H1 (cell line): ENCODE data around the gene KLF6. TPM values are rescaled to one million over a fixed set of nuclear protein-coding genes. Genes with fewer than 3 reads are reported as not detected.

Experiments
- CTCF ChIA-PET: fragments of 300-600 bp; sonication (Branson Sonifier 250); formaldehyde crosslinking; loops from one replicate; lab custom pipeline; 2021; ENCODE audit not compliant: partially characterized antibody; lab: Charles Lee
- POLR2A ChIA-PET: fragments of 300-600 bp; sonication (Branson Sonifier 250); formaldehyde crosslinking; loops from one replicate; lab custom pipeline; 2021; ENCODE audit warnings: inconsistent platforms; ENCODE audit not compliant: partially characterized antibody; lab: Charles Lee
- DNase-seq, 2 experiments: peaks; one replicate each; pipeline versions ENCODE4 v3.0.0 to v3.0.0-alpha.2; 2010 to 2022; ENCODE audit warnings: low spot score in 2 of 2, low read depth in 1 of 2, mixed read lengths in 1 of 2
- FAIRE-seq: peaks from 2 replicates; lab custom pipeline; 2011; peaks lifted over from hg19 to GRCh38; lab: Jason Lieb, UNC
- H2AFZ ChIP-seq: 2 replicates; pipeline ENCODE4 v1.8.1; 2012; ENCODE audit warnings: low read length, inconsistent platforms
- H2AK5ac ChIP-seq: 2 replicates; pipeline ENCODE4 v1.6.1; 2013; ENCODE audit warnings: low read depth, low read length
- H2BK120ac ChIP-seq: replicated peaks from 2 replicates; pipeline ENCODE3; 2013; ENCODE audit warnings: low read depth, low read length, inconsistent platforms
- H2BK12ac ChIP-seq: 2 replicates; pipeline ENCODE4 v1.6.1; 2013; ENCODE audit warnings: low read depth, low read length
- H2BK15ac ChIP-seq: 2 replicates; pipeline ENCODE4 v1.6.1; 2013; ENCODE audit warnings: low read length
- H2BK20ac ChIP-seq: 2 replicates; pipeline ENCODE4 v1.6.1; 2013; ENCODE audit warnings: low read length
- H2BK5ac ChIP-seq: 2 replicates; pipeline ENCODE4 v1.6.1; 2013; ENCODE audit warnings: low read depth, low read length
- H3K14ac ChIP-seq: 2 replicates; pipeline ENCODE4 v1.6.1; 2013; ENCODE audit warnings: inconsistent platforms; ENCODE audit not compliant: insufficient read length
- H3K18ac ChIP-seq: 2 replicates; pipeline ENCODE4 v1.6.1; 2013; ENCODE audit warnings: low read length; ENCODE audit errors: extremely low read depth
- H3K23ac ChIP-seq: 2 replicates; pipeline ENCODE4 v1.6.1; 2013; ENCODE audit warnings: inconsistent platforms; ENCODE audit not compliant: insufficient read length
- H3K23me2 ChIP-seq: 2 replicates; pipeline ENCODE4 v1.6.1; 2013; ENCODE audit warnings: low read depth, low read length
- H3K27ac ChIP-seq: 2 replicates; pipeline ENCODE4 v1.6.1; 2011; ENCODE audit warnings: low read depth, low read length, inconsistent platforms
- H3K27me3 ChIP-seq, 4 experiments: replicated peaks in 1 of 4; 1 replicate in 1 of 4; 2 replicates in 3 of 4; pipeline versions ENCODE4 v1.6.1 to v1.8.1; 2011 to 2013; ENCODE audit warnings: low read length in 3 of 4, mild to moderate bottlenecking in 3 of 4, inconsistent platforms in 2 of 4, mixed read lengths in 2 of 4, moderate library complexity in 1 of 4; ENCODE audit not compliant: control insufficient read depth in 3 of 4, insufficient read depth in 3 of 4; ENCODE audit errors: extremely low read depth in 1 of 4
- H3K36me3 ChIP-seq, 4 experiments: 2 replicates each; pipeline versions ENCODE4 v1.6.1 to v1.8.1; 2011 to 2013; ENCODE audit warnings: mild to moderate bottlenecking in 4 of 4, low read length in 3 of 4, moderate library complexity in 2 of 4, control low read depth in 1 of 4, inconsistent platforms in 1 of 4; ENCODE audit not compliant: insufficient read depth in 4 of 4, control insufficient read depth in 2 of 4
- H3K4ac ChIP-seq: replicated peaks from 2 replicates; pipeline ENCODE3; 2013; ENCODE audit warnings: low read length, low read depth, mixed read lengths, inconsistent platforms; ENCODE audit not compliant: insufficient read length
- H3K4me1 ChIP-seq, 4 experiments: replicated peaks in 1 of 4; 1 replicate in 1 of 4; 2 replicates in 3 of 4; pipeline versions ENCODE4 v1.6.1 to v1.8.1; 2011 to 2013; ENCODE audit warnings: low read length in 3 of 4, inconsistent platforms in 2 of 4, mixed read lengths in 1 of 4; ENCODE audit not compliant: insufficient read depth in 4 of 4, control insufficient read depth in 3 of 4
- H3K4me2 ChIP-seq, 2 experiments: 2 replicates each; pipeline versions ENCODE4 v1.6.1 to v1.8.1; 2011 to 2013; ENCODE audit warnings: low read depth in 2 of 2, low read length in 2 of 2, control low read depth in 1 of 2, inconsistent platforms in 1 of 2, mild to moderate bottlenecking in 1 of 2; ENCODE audit not compliant: insufficient read depth in 1 of 2
- H3K4me3 ChIP-seq, 4 experiments: fragments of 200-600, 300-600 bp in 1 of 4; sonication (generic), shearing (Covaris generic), sonication (Bioruptor Twin) in 1 of 4; 2 replicates each; pipeline versions ENCODE4 v1.5.1 to v1.8.1; 2011 to 2016; ENCODE audit warnings: low read length in 4 of 4, low read depth in 3 of 4, control low read depth in 2 of 4, inconsistent platforms in 2 of 4, mild to moderate bottlenecking in 2 of 4, mixed read lengths in 1 of 4, moderate library complexity in 1 of 4; ENCODE audit not compliant: insufficient read depth in 2 of 4; ENCODE audit errors: extremely low read depth in 1 of 4
- H3K56ac ChIP-seq: replicated peaks from 2 replicates; pipeline ENCODE3; 2013; ENCODE audit warnings: low read depth, mild to moderate bottlenecking, mixed read lengths, low read length, inconsistent platforms; ENCODE audit not compliant: insufficient read length
- H3K79me1 ChIP-seq: 2 replicates; pipeline ENCODE4 v1.6.1; 2013; ENCODE audit warnings: low read depth, low read length, control low read depth
- H3K79me2 ChIP-seq, 2 experiments: 2 replicates each; pipeline versions ENCODE4 v1.6.1 to v1.8.1; 2012 to 2013; ENCODE audit warnings: low read length in 2 of 2, mild to moderate bottlenecking in 2 of 2, inconsistent platforms in 1 of 2; ENCODE audit not compliant: insufficient read depth in 2 of 2, control insufficient read depth in 1 of 2
- H3K9ac ChIP-seq, 4 experiments: replicated peaks in 1 of 4; 1 replicate in 1 of 4; 2 replicates in 3 of 4; pipeline versions ENCODE4 v1.6.1 to v1.8.1; 2011 to 2013; ENCODE audit warnings: low read depth in 3 of 4, low read length in 3 of 4, control low read depth in 2 of 4, mild to moderate bottlenecking in 2 of 4, moderate library complexity in 2 of 4, inconsistent platforms in 1 of 4; ENCODE audit errors: extremely low read depth in 1 of 4
- H3K9me3 ChIP-seq, 2 experiments: 2 replicates each; pipeline versions ENCODE4 v1.6.1 to v1.8.1; 2012 to 2013; ENCODE audit warnings: mild to moderate bottlenecking in 2 of 2, moderate library complexity in 2 of 2, control low read depth in 1 of 2, inconsistent platforms in 1 of 2, low read depth in 1 of 2, low read length in 1 of 2, mixed read lengths in 1 of 2; ENCODE audit not compliant: insufficient read depth in 2 of 2
- H4K20me1 ChIP-seq, 2 experiments: replicated peaks in 1 of 2; 2 replicates each; pipeline versions ENCODE3 to v1.8.1; 2011 to 2013; ENCODE audit warnings: inconsistent platforms in 2 of 2, low read length in 2 of 2, mild to moderate bottlenecking in 1 of 2; ENCODE audit not compliant: insufficient read depth in 2 of 2, control insufficient read depth in 1 of 2
- H4K5ac ChIP-seq: 2 replicates; pipeline ENCODE4 v1.6.1; 2013; ENCODE audit warnings: low read length, low read depth, mixed read lengths, inconsistent platforms; ENCODE audit not compliant: insufficient read length
- H4K8ac ChIP-seq: 2 replicates; pipeline ENCODE4 v1.8.0; 2013; ENCODE audit warnings: mild to moderate bottlenecking, moderate library complexity, low read length, inconsistent platforms; ENCODE audit not compliant: insufficient read depth; ENCODE audit errors: extremely low read depth
- H4K91ac ChIP-seq: replicated peaks from 2 replicates; pipeline ENCODE3; 2013; ENCODE audit warnings: low read length, mixed read lengths, inconsistent platforms; ENCODE audit not compliant: insufficient read length
- CREB1 ChIP-seq: IDR thresholded peaks from 2 replicates; pipeline ENCODE4 v1.6.1; 2012; ENCODE audit warnings: inconsistent platforms
- EGR1 ChIP-seq: IDR thresholded peaks from 2 replicates; pipeline ENCODE4 v1.6.1; 2011; ENCODE audit warnings: low read depth, low read length, borderline replicate concordance
- GTF2F1 ChIP-seq: IDR thresholded peaks from 2 replicates; pipeline ENCODE4 v1.6.1; 2012; ENCODE audit warnings: low read depth, low read length, improper control_type of control experiment, borderline replicate concordance
- JUN ChIP-seq: IDR thresholded peaks from 2 replicates; pipeline ENCODE4 v1.6.1; 2011; ENCODE audit warnings: low read depth, mild to moderate bottlenecking, improper control_type of control experiment, low read length
- NRF1 ChIP-seq: IDR thresholded peaks from 2 replicates; pipeline ENCODE4 v1.6.1; 2011; ENCODE audit warnings: mild to moderate bottlenecking, low read depth, low read length, improper control_type of control experiment
- POLR2A ChIP-seq, 2 experiments: IDR thresholded peaks; 1 replicate in 1 of 2; 2 replicates in 1 of 2; pipeline ENCODE4 v1.6.1; 2011; ENCODE audit warnings: low read depth in 2 of 2, low read length in 2 of 2, mild to moderate bottlenecking in 2 of 2; ENCODE audit errors: control extremely low read depth in 1 of 2
- POLR2AphosphoS5 ChIP-seq: IDR thresholded peaks from 2 replicates; pipeline ENCODE4 v1.6.1; 2011; ENCODE audit warnings: low read depth, low read length
- RNF2 ChIP-seq: fragments of 200-900, 300-1000 bp; sonication (generic); IDR thresholded peaks from 2 replicates; pipeline ENCODE4 v1.7.1; 2016; ENCODE audit warnings: borderline replicate concordance, low read depth, mild to moderate bottlenecking, antibody characterized with exemption, low read length; ENCODE audit not compliant: poor library complexity, severe bottlenecking; ENCODE audit errors: missing control alignments
- SAP30 ChIP-seq: fragments of 300-600 bp; sonication (generic); IDR thresholded peaks from 2 replicates; pipeline ENCODE4 v1.7.1; 2012; ENCODE audit warnings: low read length, moderate library complexity, mild to moderate bottlenecking, inconsistent platforms; ENCODE audit not compliant: insufficient read depth, insufficient replicate concordance
- SP4 ChIP-seq: IDR thresholded peaks from 2 replicates; pipeline ENCODE4 v1.6.1; 2012; ENCODE audit warnings: low read length, inconsistent platforms
- WGBS, 2 experiments: shearing (Covaris generic) in 1 of 2; methylation state at CpG; one replicate each; pipeline versions ENCODE4 v1.1.6 to v1.1.7; 2013 to 2015; ENCODE audit warnings: low lambda C conversion rate in 2 of 2, mixed read lengths in 2 of 2, inconsistent platforms in 1 of 2, low coverage in 1 of 2, missing lambda C conversion rate in 1 of 2; ENCODE audit not compliant: insufficient replicate concordance in 2 of 2, insufficient coverage in 1 of 2, insufficient read length in 1 of 2; ENCODE audit errors: extremely low coverage in 1 of 2, missing lambda C conversion rate in 1 of 2; 5-methylcytosine and 5-hydroxymethylcytosine counted together
- polyA plus RNA-seq, 7 experiments: library from polyadenylated mRNA; depleted of rRNA in 3 of 7; stranded (reverse) in 5 of 7; unstranded in 2 of 7; fragments of >200 nt in 5 of 7; fragments of 200-250 nt in 2 of 7; gene quantifications; 1 replicate in 5 of 7; 2 replicates in 1 of 7; 4 replicates in 1 of 7; pipeline versions ENCODE4 v1.2.1 to v1.2.3, GENCODE V29; 2011 to 2013; ENCODE audit warnings: missing spikeins in 2 of 7, mixed read lengths in 2 of 7
- total RNA-seq: library from RNA; stranded (reverse); fragmentation: NEBNext Ultra II Directional; extraction: Animal tissue kit (Norgen Biotek cat#: 25700); gene quantifications from 2 replicates; pipeline ENCODE4 v1.2.1, GENCODE V29; 2021
- TF ChIP-seq, protein P1 (sequence below): IDR thresholded peaks from 2 replicates; pipeline ENCODE4 v1.6.1; 2011; ENCODE audit warnings: low read depth, mild to moderate bottlenecking, low read length; ENCODE audit not compliant: insufficient read depth
- TF ChIP-seq, protein P2 (sequence below): IDR thresholded peaks from 2 replicates; pipeline ENCODE4 v1.6.1; 2011; ENCODE audit warnings: low read length, improper control_type of control experiment

The KLF6 gene
- total and polyA plus RNA-seq, 2 of the 8 experiments (the other 6 are each of a cell fraction or from before 2014, with no cell fraction given): 5.7 to 19.5 TPM

DNA sequence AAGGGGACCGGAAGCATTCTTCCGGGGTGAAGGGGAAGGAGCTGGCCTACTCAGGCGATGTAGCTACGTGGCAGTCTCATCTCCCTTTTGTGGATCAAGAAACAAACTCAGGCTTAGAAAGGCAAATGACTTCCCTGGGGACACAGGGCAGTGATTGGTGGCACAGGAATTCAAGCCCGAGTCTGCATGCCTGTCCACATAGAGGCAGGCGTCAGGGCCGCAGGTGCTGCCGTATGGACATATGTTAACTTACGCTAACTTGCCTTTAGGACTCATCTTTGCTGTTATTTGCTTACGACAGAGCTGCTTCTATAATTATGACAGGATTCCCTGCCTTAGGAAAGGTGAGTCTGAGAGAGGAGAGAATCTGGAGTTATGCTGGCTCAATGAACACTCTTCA lies 42.3 kb upstream of the KLF6 start:
- 83% methylated on average over 7 of the region's 10 CpGs; no CpG with 5 or more reads in 1 of the 2 experiments for WGBS, 2 experiments
- Histone ChIP-seq H3K4ac (no peak overlapping the region), H4K8ac (no peak overlapping the region), H3K18ac (peak overlapping the region; percentile 52; the same call in 1 of the 2 replicates), H3K27ac (no peak overlapping the region), H3K9ac (no peak overlapping the region), H3K23ac (no peak overlapping the region), H4K5ac (no peak overlapping the region), H3K79me2 (no peaks in the 10 kb centered on the region), H2BK120ac (no peak overlapping the region), H3K9me3 (no peaks in the 10 kb centered on the region), H3K36me3 (no peaks in the 10 kb centered on the region), H3K23me2 (peaks cover 5% of the 10 kb centered on the region), H3K4me3 (no peak overlapping the region), H2BK5ac (no peak overlapping the region), H2BK15ac (no peak overlapping the region), H3K4me1 (peaks cover 4 to 16% (median 8%) of the 10 kb centered on the region in 4 experiments), H3K14ac (no peak overlapping the region), H4K91ac (no peak overlapping the region), H2BK12ac (peak overlapping the region; percentile 7; the same call in 1 of the 2 replicates), H4K20me1 (peaks cover 0 to 1% of the 10 kb centered on the region in 2 experiments), H3K4me2 (no peak overlapping the region; a peak in 1 of 4 replicates), H3K56ac (no peak overlapping the region), H2AFZ (no peak overlapping the region), H3K27me3 (no peaks in the 10 kb centered on the region; a peak in 1 of 7 replicates), H2AK5ac (peak overlapping the region; percentile 99; the same call in 1 of the 2 replicates), H2BK20ac (0 out of 2 replicates have a peak overlapping the region, but pooled peaks have one; percentile 63), H3K79me1 (no peaks in the 10 kb centered on the region)
- FAIRE-seq (no peak), DNase-seq (no peak)
- POLR2A ChIA-PET: interaction anchor here (2.3 kb wide), 1 partner anchor 43 kb away, joined by 9 read pairs; the partner anchor contains the start of gene KLF6
- CTCF ChIA-PET: interaction anchor here (1.0 to 1.1 kb wide), 2 partner anchors 11 to 38 kb away, joined by 3 read pairs; no protein-coding TSS in a partner anchor
- TF ChIP-seq JUN (no peak), SP4 (no peak), GTF2F1 (no peak), POLR2A (IDR thresholded peaks at IDR 0.05; ENCODE audit: control extremely low read depth in 1 of 2, low read depth in 2 of 2, low read length in 2 of 2) (no peak), CREB1 (no peak), EGR1 (no peak), RNF2 (no peak), NRF1 (no peak), POLR2AphosphoS5 (no peak), SAP30 (no peak)
- TF ChIP-seq, protein P1, sequence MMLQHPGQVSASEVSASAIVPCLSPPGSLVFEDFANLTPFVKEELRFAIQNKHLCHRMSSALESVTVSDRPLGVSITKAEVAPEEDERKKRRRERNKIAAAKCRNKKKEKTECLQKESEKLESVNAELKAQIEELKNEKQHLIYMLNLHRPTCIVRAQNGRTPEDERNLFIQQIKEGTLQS: no peak
- TF ChIP-seq, protein P2, sequence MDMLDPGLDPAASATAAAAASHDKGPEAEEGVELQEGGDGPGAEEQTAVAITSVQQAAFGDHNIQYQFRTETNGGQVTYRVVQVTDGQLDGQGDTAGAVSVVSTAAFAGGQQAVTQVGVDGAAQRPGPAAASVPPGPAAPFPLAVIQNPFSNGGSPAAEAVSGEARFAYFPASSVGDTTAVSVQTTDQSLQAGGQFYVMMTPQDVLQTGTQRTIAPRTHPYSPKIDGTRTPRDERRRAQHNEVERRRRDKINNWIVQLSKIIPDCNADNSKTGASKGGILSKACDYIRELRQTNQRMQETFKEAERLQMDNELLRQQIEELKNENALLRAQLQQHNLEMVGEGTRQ: no peak
